Heart left ventricle (tissue), 16 donors: ENCODE measurements around the gene FBXO21. TPM values are rescaled to one million over a fixed set of nuclear protein-coding genes. Genes with fewer than 3 reads are reported as not detected.
"Not testable (repeated sequence)": the region's sequence is repeated elsewhere in the genome, so short reads cannot be mapped to it uniquely, and the experiment has no call there.

Experiments
- ATAC-seq, 4 donors: fragments of 200-7000 bp; cut with Tn5 transposase; one replicate each; pipeline ENCODE4 v1.9.1; 2020 to 2022; ENCODE audit warnings: moderate library complexity in 4 of 4, mild to moderate bottlenecking in 3 of 4, moderate number of reproducible peaks in 1 of 4
- DNase-seq, 5 donors: peaks; one replicate each; pipeline ENCODE4 v3.0.0-alpha.2; 2020
- H3K27ac ChIP-seq, 12 donors: fragments of 200-600 bp; sonication (generic) in 4 of 12; one replicate each; pipeline versions ENCODE4 v1.5.0 to v1.8.0; 2016 to 2022; ENCODE audit warnings: mild to moderate bottlenecking in 2 of 12
- H3K27me3 ChIP-seq, 9 donors: fragments of 200-600 bp; sonication (generic) in 2 of 9; one replicate each; pipeline versions ENCODE4 v1.5.1 to v1.8.0; 2016 to 2022; ENCODE audit warnings: mild to moderate bottlenecking in 3 of 9
- H3K36me3 ChIP-seq, 9 donors: fragments of 200-600 bp; sonication (generic) in 2 of 9; one replicate each; pipeline versions ENCODE4 v1.5.0 to v1.8.0; 2018 to 2022; ENCODE audit warnings: mild to moderate bottlenecking in 2 of 9
- H3K4me1 ChIP-seq, 12 donors: fragments of 200-600 bp; sonication (generic) in 4 of 12; one replicate each; pipeline versions ENCODE4 v1.5.0 to v1.8.0; 2016 to 2022; ENCODE audit warnings: mild to moderate bottlenecking in 3 of 12
- H3K4me3 ChIP-seq, 12 donors: fragments of 200-600 bp; sonication (generic) in 4 of 12; one replicate each; pipeline versions ENCODE4 v1.5.0 to v1.8.0; 2017 to 2022; ENCODE audit warnings: mild to moderate bottlenecking in 9 of 12, moderate library complexity in 4 of 12
- H3K9me3 ChIP-seq, 12 donors: fragments of 200-600 bp; sonication (generic) in 4 of 12; one replicate each; pipeline versions ENCODE4 v1.5.0 to v1.8.0; 2016 to 2022; ENCODE audit warnings: mild to moderate bottlenecking in 1 of 12
- CTCF ChIP-seq, 12 donors: fragments of 200-600 bp; sonication (generic) in 4 of 12; IDR thresholded peaks; one replicate each; pipeline versions ENCODE4 v1.5.0 to v1.8.0; 2018 to 2022; ENCODE audit warnings: antibody characterized with exemption in 12 of 12, mild to moderate bottlenecking in 5 of 12
- POLR2A ChIP-seq, 2 donors: fragments of 450-650 bp; IDR thresholded peaks; one replicate each; pipeline ENCODE4 v1.6.1; 2017; ENCODE audit warnings: antibody characterized with exemption in 2 of 2, mild to moderate bottlenecking in 2 of 2, moderate library complexity in 2 of 2
- WGBS, 4 donors: extraction: QIAGEN DNeasy Blood & Tissue Kit in 2 of 4; methylation state at CpG; one replicate each; pipeline versions ENCODE4 v1.1.5 to v1.1.7; 2013 to 2018; 5-methylcytosine and 5-hydroxymethylcytosine counted together
- intact Hi-C, 10 donors: fragments of 100-400 bp; cut with DNase I; formaldehyde crosslinking; loops; one replicate each; pipeline versions ENCODE4 v1.11.1 to v1.14.2; 2022
- polyA plus RNA-seq, 2 donors: library from polyadenylated mRNA; stranded (reverse); fragments of 200-250 nt; gene quantifications; one replicate each; pipeline ENCODE4 v1.2.3, GENCODE V29; 2013
- total RNA-seq, 9 donors: library from RNA; depleted of rRNA in 2 of 9; stranded (reverse); fragments of >200 nt in 2 of 9; fragmentation: NEBNext Ultra II Directional in 3 of 9; extraction: Animal tissue kit (Norgen Biotek cat#: 25700) in 3 of 9; gene quantifications; one replicate each; pipeline versions ENCODE4 v1.1.0 to v1.2.4, GENCODE V29; 2016 to 2023
- donor health status: ischemic (EF 13 %, LVEDD 7.1; RV severe dilation, severe dysfunction).
- donor health status: healthy with polysubstance abuse.
- donor health status: DM: no; HTN: yes; CAD: no.
- donor health status: DM: no; HTN: no; CAD: no.
- donor health status: ischemic (EF 25% LVEDD 6.9; RV normal size, moderate dysfunction).
- donor health status: ischemic (EF 25% LVEDD 5.7; RV mildly dilated, moderate dysfunction).
- donor health status: healthy.
- donor health status: DM: yes; HTN: yes; CAD: no.
- donor health status: ischemic (EF 35%, LVEDD 5.7; RV mildly dilated, moderate dysfunction).
- donor health status: nonischemic (EF 11% LVEDD 7.7; RV severe dilation, severe dysfunction).
- donor health status: DM: yes; HTN: yes; CAD: no.
- donor health status: PGD.
- donor health status: ischemic (EF 29% LVEDD 5.4; RV normal size, mild dysfunction).
- donor health status: nonischemic (EF 23%, LVEDD 6.1; RV moderate dilation, normal function).

FBXO21 gene
- total and polyA plus RNA-seq, 11 donors: 10.9 to 82.4 (median 44.1) TPM

GRCh38 chr12:117105902-117106301, 84.4 kb downstream of the FBXO21 start:
- no peak for TF ChIP-seq CTCF (IDR thresholded peaks at IDR 0.05)
- no peak for TF ChIP-seq POLR2A (IDR thresholded peaks at IDR 0.05)
- no peak for ATAC-seq
- peaks cover 0 to 8% (median 0%) of the 10 kb centered on the region in 12 donors for H3K4me1 ChIP-seq
- H3K36me3 ChIP-seq: no peaks in the 10 kb centered on the region
- no peak overlapping the region for H3K27ac ChIP-seq
- no peaks in the 10 kb centered on the region for H3K9me3 ChIP-seq
- H3K4me3 ChIP-seq: no peak overlapping the region
- DNase-seq: peak in 1 of 5 donors; percentile 6
- 84 to 93% (median 89%) methylated on average over 12 of the region's 12 CpGs for WGBS, 4 donors
- intact Hi-C loops: no loop called here
- H3K27me3 ChIP-seq: peaks cover 0 to 7% (median 0%) of the 10 kb centered on the region in 9 donors

GRCh38 chr12:117104003-117104402, 86.3 kb downstream of the FBXO21 start:
- ATAC-seq, DNase-seq, H3K9me3 ChIP-seq, H3K4me3 ChIP-seq, intact Hi-C loops, H3K27ac ChIP-seq, H3K36me3 ChIP-seq: not testable (repeated sequence)
- 24 to 47% (median 41%) methylated on average over 2 of the region's 2 CpGs for WGBS, 4 donors
- Histone ChIP-seq H3K4me1 (peaks cover 0 to 15% (median 6%) of the 10 kb centered on the region in 12 donors), H3K27me3 (peaks cover 0 to 14% (median 0%) of the 10 kb centered on the region in 9 donors)

- H3K27me3 ChIP-seq: peaks cover 0 to 25% (median 6%) of the 10 kb centered on the region in 9 donors
- no peak for TF ChIP-seq POLR2A (IDR thresholded peaks at IDR 0.05)
- ATAC-seq (no peak), DNase-seq (peak in 1 of 5 donors; percentile 5)
- no peaks in the 10 kb centered on the region for H3K36me3 ChIP-seq
- intact Hi-C loops: no loop called here
- no peak overlapping the region for H3K4me3 ChIP-seq
- 73 to 86% (median 81%) methylated on average over 3 of the region's 3 CpGs for whole genome bisulfite sequencing, 4 donors
- H3K27ac ChIP-seq: no peak overlapping the region
- H3K9me3 ChIP-seq: no peaks in the 10 kb centered on the region
- peaks cover 0 to 23% (median 16%) of the 10 kb centered on the region in 12 donors for H3K4me1 ChIP-seq
Observed at GRCh38 chr12:117102800-117103181, 87.5 kb downstream of the FBXO21 start.

GRCh38 chr12:117101953-117102799, 88.1 kb downstream of the FBXO21 start:
- 60 to 74% (median 69%) methylated on average over 13 to 14 of the region's 14 CpGs for WGBS, 4 donors
- H3K27ac ChIP-seq: peak overlapping the region in 3 of 12 donors; percentile 10 to 30 (median 21)
- no peak for TF ChIP-seq CTCF (IDR thresholded peaks at IDR 0.05)
- no peak for TF ChIP-seq POLR2A (IDR thresholded peaks at IDR 0.05)
- no peaks in the 10 kb centered on the region for H3K36me3 ChIP-seq
- H3K9me3 ChIP-seq: no peaks in the 10 kb centered on the region
- DNase-seq (peak in 1 of 5 donors; percentile 19), ATAC-seq (no peak)
- H3K4me1 ChIP-seq: peaks cover 0 to 29% (median 19%) of the 10 kb centered on the region in 12 donors
- peaks cover 0 to 26% (median 6%) of the 10 kb centered on the region in 9 donors for H3K27me3 ChIP-seq
- intact Hi-C loops: no loop called here
- H3K4me3 ChIP-seq: no peak overlapping the region

- no peak overlapping the region for H3K4me3 ChIP-seq
- peak in 1 of 5 donors; percentile 25 for DNase-seq
- H3K4me1 ChIP-seq: peaks cover 0 to 34% (median 20%) of the 10 kb centered on the region in 12 donors
- H3K9me3 ChIP-seq: no peaks in the 10 kb centered on the region
- intact Hi-C loops: no loop called here
- peak overlapping the region in 6 of 12 donors; percentile 8 to 31 (median 20) for H3K27ac ChIP-seq
- ATAC-seq: peak in 1 of 4 donors; percentile 18
- WGBS, 4 donors: 49 to 56% (median 52%) methylated on average over 8 of the region's 8 CpGs
- H3K36me3 ChIP-seq: no peaks in the 10 kb centered on the region
- peak in 1 of 12 donors; percentile 14 for TF ChIP-seq CTCF (IDR thresholded peaks at IDR 0.05)
- no peak for TF ChIP-seq POLR2A (IDR thresholded peaks at IDR 0.05)
- H3K27me3 ChIP-seq: peaks cover 0 to 33% (median 6%) of the 10 kb centered on the region in 9 donors
Observed at GRCh38 chr12:117100851-117101673, 89.2 kb downstream of the FBXO21 start.
